ENCODE measurements around the gene TAF11.
"Not testable (repeated sequence)": the region's sequence is repeated elsewhere in the genome, so short reads cannot be mapped to it uniquely, and the experiment has no call there.

The TAF11 gene

DNA sequence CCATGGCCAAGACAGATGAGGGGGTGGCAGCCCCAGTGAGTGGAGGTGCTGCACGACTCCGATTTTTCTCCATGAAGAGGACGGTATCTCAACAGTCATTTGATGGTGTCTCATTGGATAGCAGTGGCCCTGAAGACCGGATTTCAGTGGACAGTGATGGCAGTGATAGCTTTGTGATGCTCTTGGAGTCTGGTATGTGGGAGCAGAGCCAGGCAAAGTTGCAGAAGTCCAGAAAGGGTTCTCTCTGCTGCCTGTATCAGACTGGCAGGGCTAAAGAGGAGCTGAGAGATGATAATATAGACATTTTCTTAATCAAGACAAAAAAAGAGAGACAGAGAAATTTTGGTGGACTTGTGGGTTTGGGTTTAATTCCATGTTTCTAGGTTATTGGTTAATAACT is 23.8 kb downstream of the TAF11 start:
- no peak for DNase-seq

DNA sequence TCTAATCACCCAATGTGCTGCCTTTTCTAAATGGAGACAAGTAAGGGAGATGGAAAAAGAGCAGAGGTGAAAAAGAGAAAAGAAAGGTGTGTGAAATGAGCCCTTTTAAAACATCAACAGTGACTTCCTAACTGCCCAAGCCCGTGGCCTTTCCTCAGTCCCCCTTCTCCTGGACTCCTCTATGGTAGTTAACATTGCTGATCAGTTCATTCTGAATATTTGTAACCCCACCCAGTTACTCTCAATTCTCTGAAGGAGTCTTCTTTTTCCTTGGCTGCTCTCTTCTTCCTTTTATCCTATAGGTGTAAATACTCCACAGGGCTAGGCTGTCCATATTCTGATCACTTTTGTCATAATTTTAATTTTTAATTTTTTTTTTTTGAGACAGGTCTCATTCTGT is 27.1 kb downstream of the TAF11 start:
- DNase-seq, result no peak

DNA sequence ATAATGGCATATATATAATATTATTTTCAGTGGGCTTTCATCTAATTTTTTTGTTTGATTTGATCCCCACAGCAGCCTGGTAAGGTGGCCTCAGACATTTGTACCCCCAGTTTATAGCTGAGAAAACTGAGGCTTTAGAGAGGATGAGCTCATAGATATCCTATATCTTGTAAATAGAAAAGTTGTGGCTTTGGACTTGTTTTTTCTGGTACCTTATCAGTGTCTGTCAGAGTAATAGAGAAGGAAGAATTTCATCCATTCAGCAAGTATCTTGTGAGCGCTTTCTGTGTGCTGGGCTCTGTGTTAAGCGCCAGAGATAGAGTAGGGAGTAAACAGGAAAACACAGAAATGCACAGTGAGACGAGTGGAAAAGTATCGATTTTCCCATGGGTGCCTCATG is 27.9 kb downstream of the TAF11 start:
- no peak for DNase-seq

DNA sequence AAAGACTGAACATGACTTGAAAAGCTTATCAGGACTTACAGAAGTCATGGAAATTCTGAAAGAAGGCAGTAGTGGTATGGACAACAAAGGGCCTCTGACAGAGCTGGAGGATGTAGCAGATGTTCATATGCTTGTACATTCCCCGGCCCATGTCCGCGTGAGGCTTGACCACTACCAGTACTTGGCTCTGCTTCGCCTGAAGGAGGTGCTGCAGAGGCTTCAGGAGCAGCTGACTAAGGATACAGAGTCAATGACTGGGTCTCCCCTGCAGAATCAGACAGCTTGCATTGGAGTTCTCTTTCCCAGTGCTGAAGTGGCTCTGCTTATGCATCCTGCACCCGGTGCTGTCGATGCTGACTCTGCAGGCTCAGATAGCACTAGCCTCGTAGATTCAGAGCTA is 29.2 kb downstream of the TAF11 start:
- DNase-seq, result no peak

DNA sequence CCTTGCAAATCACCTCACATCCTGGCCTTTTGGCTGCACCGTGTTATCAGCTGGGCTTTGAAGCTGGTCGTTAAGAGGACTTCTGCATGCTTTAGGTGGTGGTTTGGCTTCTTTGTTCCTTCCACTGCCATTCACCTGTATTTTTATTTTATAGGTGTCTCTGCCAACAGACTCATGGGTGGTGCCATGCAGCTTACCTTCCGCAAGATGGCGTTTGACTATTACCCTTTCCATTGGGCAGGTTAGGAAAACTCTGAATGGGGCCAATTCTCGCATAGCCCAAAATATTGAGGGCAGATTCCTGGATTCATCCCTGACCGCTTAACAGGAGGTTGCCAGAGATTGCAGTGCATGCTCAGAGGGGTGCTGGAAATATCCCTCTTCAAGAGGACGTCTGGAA is 32.4 kb downstream of the TAF11 start:
- no peak for DNase-seq

DNA sequence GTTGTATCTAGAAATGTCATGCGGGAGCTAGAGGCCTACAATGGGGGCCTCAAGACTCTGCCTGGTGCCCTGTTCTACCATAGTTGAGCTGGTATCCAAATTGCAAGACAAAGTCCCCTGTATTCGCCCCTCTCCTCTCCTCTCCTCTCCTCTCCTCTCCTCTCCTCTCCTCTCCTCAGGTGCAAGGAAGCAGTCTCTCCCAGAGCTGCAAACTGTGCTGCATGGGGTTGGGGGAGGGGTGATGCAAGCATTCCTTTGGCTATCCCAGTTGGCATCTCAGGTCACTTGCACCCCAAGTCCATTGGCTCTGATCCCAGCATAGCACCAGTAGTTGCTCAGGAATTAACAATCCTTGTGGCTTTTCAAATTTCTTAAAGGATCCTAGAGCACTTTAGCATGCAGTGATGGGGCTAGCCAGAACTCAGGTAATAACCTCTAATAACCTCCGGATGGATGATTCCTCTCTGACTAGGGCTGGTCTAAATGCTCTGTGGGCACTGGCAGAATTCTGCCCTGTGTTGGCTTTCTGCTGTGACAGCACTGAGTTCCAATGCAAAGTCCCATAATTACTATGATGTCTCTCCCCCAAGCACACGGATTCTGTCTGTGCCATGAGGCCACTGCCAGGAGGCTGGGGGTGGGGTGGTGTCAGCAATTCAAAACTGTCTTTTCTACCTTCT is 35.3 kb downstream of the TAF11 start:
- no peak for DNase-seq

DNA sequence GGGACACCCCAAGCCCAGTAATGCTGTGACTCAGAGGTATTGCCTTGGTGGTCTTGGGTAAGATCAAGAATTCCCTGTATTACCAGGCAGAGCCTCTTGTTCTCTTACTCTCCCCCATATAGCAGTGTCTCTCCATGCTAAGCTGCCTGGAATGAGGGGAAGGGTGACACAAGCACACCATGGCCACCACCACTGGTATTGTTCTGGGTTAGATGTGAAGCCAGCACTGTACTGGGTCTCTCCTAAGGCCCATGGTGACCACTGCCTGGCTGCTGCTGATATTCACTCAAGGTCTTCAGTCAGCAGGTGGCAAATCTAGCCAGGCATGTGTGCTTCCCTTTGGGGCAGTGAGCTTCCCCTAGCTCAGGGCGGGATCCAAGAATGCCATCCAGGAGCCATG is 36.5 kb downstream of the TAF11 start:
- no peak for DNase-seq

DNA sequence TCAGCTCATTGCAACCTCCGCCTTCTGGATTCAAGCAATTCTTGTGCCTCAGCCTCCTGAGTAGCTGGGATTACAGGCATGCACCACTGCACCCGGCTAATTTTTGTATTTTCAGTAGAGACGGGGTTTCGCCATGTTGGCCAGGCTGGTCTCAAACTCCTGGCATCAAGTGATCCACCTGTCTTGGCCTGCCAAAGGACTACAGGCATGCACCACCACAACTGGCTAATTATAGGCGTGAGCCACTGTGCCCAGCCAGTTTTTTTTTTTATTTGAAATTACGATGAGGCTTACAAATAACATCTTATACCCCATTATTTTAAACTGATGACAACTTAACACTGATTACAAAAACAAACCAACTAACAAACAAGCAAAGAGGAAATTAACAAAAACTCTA is 38.8 kb downstream of the TAF11 start:
- not testable (repeated sequence) for DNase-seq

DNA sequence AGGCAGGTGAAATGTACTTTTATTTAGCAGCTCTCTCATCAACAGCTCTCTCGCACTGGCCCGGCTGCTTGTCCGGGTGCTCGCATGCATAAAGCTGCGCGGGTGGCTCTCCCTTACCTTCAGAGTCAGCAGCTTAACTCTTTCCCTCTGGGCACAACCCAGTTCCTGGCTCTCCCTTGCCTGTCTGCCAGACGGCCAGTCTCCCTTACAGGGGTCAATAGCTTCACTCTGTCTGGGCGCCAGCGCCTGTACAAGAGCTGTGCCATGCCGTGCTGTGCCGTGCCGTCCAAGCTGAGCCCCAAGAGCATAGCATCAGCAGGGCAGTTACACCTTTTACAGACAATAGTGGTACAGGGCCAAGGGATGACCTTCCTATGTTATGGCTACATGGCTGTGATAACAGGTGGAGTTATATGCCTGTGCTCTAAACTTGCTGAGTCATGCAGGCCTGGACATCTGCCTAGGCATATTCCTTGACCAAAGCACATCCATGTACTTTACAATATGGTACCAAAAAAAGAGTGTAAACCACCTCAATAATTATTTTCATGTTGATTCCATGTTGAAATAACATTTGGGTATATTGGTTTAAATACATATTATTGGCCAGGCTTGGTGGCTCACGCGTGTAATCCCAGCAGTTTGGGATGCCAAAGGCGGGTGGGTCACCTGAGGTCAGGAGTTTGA is 48.0 kb downstream of the TAF11 start:
- no peak for DNase-seq

DNA sequence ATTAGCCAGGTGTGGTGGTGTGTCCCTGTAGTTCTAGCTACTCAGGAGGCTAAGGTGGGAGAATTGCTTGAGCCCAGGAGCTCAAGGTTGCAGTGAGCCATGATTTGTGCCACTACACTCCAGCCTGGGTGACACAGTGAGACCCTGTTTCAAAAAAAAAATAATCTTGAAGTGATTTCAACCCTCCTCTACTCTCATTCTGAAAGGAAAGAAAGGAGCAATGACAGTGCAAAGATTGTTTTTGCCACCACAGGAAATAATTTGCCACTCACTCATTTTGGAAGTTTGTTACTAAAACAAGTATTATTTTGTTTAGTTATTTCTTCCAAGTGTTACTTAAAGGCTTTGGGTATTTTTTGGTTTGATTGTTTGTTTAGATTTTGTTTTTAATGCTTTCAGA is 50.3 kb downstream of the TAF11 start:
- DNase-seq, result no peak

DNA sequence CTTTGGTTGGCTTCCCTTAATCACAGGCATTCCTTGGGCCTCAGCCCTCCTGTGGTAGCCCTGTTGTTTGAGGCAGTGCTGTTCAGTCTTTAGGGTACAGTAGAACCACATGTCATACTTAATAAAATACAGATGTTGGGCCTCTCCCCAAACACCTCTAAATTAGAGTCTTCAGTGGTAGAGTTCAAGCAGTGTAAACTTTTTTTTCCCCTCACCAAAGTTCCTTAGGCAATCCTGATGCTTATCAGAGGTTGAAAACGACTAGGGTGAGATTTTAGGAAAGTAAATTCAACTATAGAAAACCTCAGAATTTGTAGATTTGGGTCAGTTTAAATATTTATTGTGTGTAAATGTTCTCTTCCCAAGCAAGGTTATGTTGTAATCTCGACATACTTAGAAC is 51.4 kb downstream of the TAF11 start:
- no peak for DNase-seq

DNA sequence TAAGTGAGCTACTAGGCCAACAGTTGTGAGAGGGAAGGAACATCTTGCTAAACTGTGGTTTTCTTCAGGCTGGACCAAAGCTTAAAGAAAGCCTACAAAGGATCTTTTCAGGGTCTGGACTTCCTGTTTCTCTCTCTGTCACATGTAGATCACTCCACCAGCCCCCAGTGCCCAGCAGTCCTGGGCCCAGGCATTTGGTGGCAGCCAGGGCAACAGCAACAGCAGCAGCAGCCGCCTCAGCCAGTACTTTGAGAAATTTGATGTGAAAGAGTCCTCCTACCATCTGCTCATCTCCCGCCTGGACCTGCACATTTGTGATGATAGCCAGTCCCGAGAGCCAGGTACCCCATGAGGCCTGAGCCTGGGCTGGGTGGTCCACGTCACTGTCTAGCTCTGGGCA is 51.8 kb downstream of the TAF11 start:
- DNase-seq, result no peak

DNA sequence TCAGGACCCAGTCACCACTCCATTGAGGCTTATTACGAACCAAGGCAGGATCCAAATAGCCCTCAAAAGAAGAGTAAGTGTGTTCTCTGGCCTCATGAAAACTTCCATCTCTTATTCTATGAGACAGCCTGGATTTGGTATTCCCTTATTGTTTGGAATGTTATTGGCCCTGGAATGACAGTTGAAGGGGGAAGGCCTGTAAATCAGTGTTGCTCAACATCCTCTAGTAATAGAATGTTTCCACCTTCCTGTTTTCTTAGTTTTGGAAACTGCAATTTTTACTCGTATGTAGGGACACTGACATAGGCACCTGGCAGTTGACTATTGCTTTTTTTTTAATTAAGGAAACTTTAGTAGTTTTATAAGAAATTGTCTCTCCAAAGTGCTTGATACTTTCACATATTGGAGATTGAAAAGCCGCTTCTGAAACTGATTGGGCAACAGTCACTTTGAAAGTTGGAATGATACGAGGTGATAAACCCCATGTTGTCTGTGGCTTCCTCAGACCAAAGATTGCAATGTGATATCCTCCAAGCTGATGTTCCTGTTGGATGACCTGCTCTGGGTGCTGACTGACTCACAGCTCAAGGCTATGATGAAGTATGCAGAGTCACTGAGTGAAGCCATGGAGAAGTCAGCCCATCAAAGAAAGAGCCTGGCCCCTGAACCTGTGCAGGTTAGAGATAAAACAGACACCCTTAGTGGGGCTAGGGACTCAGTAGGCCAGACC is 52.9 kb downstream of the TAF11 start:
- DNase-seq, result no peak

DNA sequence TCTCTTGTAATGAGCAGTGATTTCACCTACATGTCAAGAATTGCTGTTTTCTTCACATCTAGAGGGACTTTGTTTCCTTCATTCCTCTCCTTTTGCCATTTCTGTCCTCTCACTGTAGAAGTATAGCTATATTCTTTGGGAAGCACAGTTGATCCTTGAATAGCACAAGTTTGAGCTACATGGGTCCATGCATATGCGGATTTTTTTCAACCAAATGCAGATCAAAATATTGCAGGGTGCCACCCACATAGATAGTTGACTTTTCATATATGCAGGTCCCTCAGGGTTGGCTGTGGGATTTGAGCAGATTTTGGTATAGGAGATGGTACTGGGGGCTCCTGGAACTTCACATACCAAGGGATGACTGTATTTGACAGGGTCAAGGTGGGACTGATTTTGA is 54.9 kb downstream of the TAF11 start:
- DNase-seq, result no peak

DNA sequence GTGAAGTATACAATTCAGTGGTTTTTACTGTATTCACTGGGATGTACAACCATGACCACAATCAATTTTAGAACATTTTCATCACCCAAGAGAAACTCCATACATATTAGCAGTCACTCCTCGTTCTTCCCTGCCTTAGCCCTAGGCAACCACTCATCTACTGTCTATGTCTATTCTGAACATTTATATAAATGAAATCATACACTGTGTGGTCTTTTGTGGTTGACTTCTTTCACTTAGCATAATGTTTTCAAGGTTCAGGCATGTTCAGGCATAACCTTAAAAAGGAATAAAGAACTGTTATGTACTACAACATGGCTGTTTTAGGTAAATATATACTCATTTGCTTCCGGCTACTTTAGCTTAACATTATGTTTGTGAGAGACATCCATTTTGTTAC is 58.7 kb downstream of the TAF11 start:
- no peak for DNase-seq

Measured in T-helper 9 cell (primary cell).